Neural crest cell (in vitro differentiated cells): ENCODE measurements around the gene SCGN. TPM values are rescaled to one million over a fixed set of nuclear protein-coding genes. Genes with fewer than 3 reads are reported as not detected.

Source experiments
- DNase-seq: peaks from one replicate; pipeline ENCODE4 v3.0.0; 2021; ENCODE audit warnings: low read depth, mixed read lengths, low spot score
- H3K27ac Mint-ChIP-seq: one replicate; pipeline ENCODE4 v1.8.0; 2021; ENCODE audit warnings: mild to moderate bottlenecking, mixed read lengths; ENCODE audit not compliant: unreplicated experiment
- H3K27me3 Mint-ChIP-seq: 2 replicates; pipeline ENCODE4 v1.8.0; 2021; ENCODE audit warnings: low read depth, mild to moderate bottlenecking, mixed read lengths
- H3K36me3 Mint-ChIP-seq: 2 replicates; pipeline ENCODE4 v1.8.0; 2021; ENCODE audit warnings: low read depth, mild to moderate bottlenecking, mixed read lengths
- H3K4me1 Mint-ChIP-seq: 2 replicates; pipeline ENCODE4 v1.8.0; 2021; ENCODE audit warnings: mixed read lengths
- H3K4me3 Mint-ChIP-seq: one replicate; pipeline ENCODE4 v1.8.0; 2021; ENCODE audit warnings: mild to moderate bottlenecking, mixed read lengths
- H3K9me3 Mint-ChIP-seq: 2 replicates; pipeline ENCODE4 v1.8.0; 2021; ENCODE audit warnings: mixed read lengths
- total RNA-seq: library from RNA; stranded (reverse); gene quantifications from 2 replicates; pipeline ENCODE4 v1.2.1, GENCODE V29; 2021
- TF ChIP-seq, protein P1 (sequence below): fragments of 200-600 bp; sonication (generic); conservative IDR thresholded peaks from 2 replicates; pipeline ENCODE4 v1.5.0; 2021; ENCODE audit warnings: antibody characterized with exemption, mild to moderate bottlenecking

SCGN gene
- total RNA-seq, 1 donor from 2014 or later, result not detected

DNA sequence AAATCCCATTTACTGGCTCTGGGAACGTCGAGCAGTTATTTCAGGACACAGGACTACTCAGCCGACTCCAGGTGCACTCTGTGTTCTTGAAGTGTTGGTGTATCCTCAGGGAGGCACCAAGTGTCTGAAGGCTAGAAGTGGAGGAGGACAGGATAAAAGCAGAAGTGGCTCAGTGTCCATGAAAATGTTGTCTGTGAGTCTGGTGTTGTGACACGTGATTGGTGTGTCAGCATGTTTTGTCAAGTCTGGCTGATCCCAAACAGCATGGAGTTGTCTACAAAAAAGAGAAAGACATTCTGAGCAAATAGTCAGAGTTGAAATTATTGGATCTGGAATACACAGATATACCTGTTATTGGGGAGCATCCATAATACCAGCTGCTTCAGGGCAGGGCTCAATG lies 30.3 kb downstream of the SCGN start:
- H3K4me3 Mint-ChIP-seq, result no peak overlapping the region
- peaks cover 3% of the 10 kb centered on the region for H3K9me3 Mint-ChIP-seq
- no peak for DNase-seq
- H3K4me1 Mint-ChIP-seq, result no peaks in the 10 kb centered on the region
- no peak overlapping the region for H3K27ac Mint-ChIP-seq
- no peaks in the 10 kb centered on the region for H3K36me3 Mint-ChIP-seq
- TF ChIP-seq, protein P1, sequence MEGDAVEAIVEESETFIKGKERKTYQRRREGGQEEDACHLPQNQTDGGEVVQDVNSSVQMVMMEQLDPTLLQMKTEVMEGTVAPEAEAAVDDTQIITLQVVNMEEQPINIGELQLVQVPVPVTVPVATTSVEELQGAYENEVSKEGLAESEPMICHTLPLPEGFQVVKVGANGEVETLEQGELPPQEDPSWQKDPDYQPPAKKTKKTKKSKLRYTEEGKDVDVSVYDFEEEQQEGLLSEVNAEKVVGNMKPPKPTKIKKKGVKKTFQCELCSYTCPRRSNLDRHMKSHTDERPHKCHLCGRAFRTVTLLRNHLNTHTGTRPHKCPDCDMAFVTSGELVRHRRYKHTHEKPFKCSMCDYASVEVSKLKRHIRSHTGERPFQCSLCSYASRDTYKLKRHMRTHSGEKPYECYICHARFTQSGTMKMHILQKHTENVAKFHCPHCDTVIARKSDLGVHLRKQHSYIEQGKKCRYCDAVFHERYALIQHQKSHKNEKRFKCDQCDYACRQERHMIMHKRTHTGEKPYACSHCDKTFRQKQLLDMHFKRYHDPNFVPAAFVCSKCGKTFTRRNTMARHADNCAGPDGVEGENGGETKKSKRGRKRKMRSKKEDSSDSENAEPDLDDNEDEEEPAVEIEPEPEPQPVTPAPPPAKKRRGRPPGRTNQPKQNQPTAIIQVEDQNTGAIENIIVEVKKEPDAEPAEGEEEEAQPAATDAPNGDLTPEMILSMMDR, result no peak
- no peaks in the 10 kb centered on the region for H3K27me3 Mint-ChIP-seq

DNA sequence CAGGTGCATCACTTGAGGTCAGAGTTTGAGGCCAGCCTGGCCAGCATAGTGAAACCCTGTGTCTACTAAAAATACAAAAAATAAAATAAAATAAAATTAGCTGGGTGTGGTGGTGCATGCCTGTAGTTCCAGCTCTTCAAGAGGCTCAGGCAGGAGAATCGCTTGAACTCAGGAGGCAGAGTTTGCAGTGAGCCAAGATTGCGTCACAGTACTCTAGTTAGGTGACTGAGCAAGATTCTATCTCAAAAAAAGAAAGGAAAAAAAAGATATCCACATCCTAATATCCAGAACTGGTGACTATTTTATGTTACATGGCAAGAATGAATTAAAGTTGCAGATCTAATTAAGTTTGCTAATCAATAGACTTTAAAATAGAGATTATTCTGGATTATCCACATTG lies 32.5 kb downstream of the SCGN start:
- TF ChIP-seq, protein P1, result no peak
- no peaks in the 10 kb centered on the region for H3K4me1 Mint-ChIP-seq

DNA sequence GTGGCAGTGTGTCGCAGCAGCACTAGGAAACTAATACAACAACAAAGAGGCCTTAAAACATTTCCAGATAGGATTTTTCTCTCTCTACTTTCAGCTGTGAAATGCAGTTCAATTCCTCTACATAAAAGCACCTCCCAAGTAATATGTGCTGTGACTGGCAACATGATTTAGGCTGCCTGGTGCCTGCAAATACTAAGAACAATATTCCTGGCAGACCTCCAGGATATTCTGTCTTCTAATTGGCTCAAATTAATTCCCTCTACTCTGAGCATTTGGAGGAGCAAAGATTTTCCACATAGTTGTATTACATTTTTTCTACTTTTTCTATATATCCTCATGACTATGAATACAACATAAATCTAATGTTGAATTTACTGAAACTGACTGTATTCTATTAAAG lies 33.2 kb downstream of the SCGN start:
- Mint-ChIP-seq H3K27me3 (no peaks in the 10 kb centered on the region), H3K9me3 (peaks cover 3% of the 10 kb centered on the region), H3K4me1 (no peaks in the 10 kb centered on the region), H3K27ac (no peak overlapping the region), H3K4me3 (no peak overlapping the region), H3K36me3 (no peaks in the 10 kb centered on the region)
- DNase-seq, result no peak
- TF ChIP-seq, protein P1, result no peak

More for the DNA sequence above, 32.5 kb downstream of the SCGN start:
- no peak for DNase-seq
- no peaks in the 10 kb centered on the region for H3K36me3 Mint-ChIP-seq
- peaks cover 3% of the 10 kb centered on the region for H3K9me3 Mint-ChIP-seq
- H3K27ac Mint-ChIP-seq, result no peak overlapping the region
- H3K4me3 Mint-ChIP-seq, result no peak overlapping the region
- no peaks in the 10 kb centered on the region for H3K27me3 Mint-ChIP-seq

DNA sequence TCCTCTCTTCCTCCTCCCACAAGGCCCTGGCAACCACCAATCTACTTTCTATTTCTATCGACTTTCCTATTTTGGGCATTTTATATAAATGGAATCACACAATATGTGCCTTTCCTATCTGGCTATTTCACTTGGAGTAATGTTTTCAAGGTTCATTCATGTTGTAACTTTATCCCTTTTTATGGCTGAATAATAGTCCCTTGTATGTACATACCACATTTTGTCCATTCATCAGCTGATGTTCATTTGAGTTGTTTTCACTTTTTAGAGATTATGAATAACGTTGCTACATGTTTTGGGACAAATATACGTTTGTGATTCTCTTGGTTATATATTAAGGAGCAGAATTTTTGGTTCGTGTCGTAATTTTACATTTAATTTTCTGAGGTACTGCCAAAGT lies 33.9 kb downstream of the SCGN start:
- DNase-seq, result no peak
- Mint-ChIP-seq H3K9me3 (peaks cover 3% of the 10 kb centered on the region), H3K4me3 (no peak overlapping the region), H3K4me1 (no peaks in the 10 kb centered on the region), H3K36me3 (no peaks in the 10 kb centered on the region), H3K27ac (no peak overlapping the region), H3K27me3 (no peaks in the 10 kb centered on the region)
- TF ChIP-seq, protein P1, result no peak

DNA sequence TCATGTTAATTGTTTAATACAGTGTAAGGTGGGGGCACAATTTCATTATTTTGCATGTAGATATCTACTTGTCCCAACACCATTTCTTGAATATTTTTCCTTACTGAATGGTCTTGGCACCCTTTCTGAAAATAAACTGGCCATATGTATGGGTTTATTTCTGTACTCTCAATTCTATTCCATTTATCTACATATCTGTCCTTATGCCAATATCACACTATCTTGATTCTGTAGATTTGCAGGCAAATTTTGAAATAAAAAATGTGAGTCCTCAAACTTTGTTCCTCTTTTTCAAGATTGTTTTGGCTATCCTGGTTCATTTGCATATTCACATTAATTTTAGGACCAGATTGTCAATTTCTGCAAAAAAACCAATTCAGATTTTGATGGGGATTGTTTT lies 34.8 kb downstream of the SCGN start:
- no peak overlapping the region for H3K27ac Mint-ChIP-seq
- H3K4me3 Mint-ChIP-seq, result no peak overlapping the region
- H3K9me3 Mint-ChIP-seq, result peaks cover 3% of the 10 kb centered on the region
- TF ChIP-seq, protein P1, result no peak
- DNase-seq, result no peak
- H3K4me1 Mint-ChIP-seq, result no peaks in the 10 kb centered on the region
- no peaks in the 10 kb centered on the region for H3K36me3 Mint-ChIP-seq
- no peaks in the 10 kb centered on the region for H3K27me3 Mint-ChIP-seq

DNA sequence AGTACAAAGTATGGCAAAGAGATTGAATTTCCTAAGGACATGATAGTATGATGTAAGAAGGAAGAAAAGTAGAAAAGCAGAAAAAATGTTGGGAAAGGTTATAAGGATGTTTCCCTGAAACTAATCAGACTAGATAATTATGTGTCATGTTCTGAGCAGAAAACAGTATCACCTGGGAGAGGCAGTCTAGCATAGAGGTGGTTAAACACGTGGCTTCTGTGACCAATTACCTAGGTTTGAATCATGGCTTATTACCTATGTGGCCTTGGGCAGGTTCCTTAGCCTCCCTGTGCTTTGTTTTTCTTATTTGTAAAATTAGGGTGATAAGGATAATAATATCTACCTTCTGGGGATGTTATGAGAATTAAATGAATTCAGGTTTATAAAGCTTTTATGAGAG lies 38.0 kb downstream of the SCGN start:
- H3K27ac Mint-ChIP-seq, result no peak overlapping the region
- no peaks in the 10 kb centered on the region for H3K4me1 Mint-ChIP-seq
- H3K27me3 Mint-ChIP-seq, result no peaks in the 10 kb centered on the region
- H3K36me3 Mint-ChIP-seq, result no peaks in the 10 kb centered on the region
- DNase-seq, result no peak
- H3K9me3 Mint-ChIP-seq, result peaks cover 3% of the 10 kb centered on the region
- TF ChIP-seq, protein P1, result no peak
- H3K4me3 Mint-ChIP-seq, result no peak overlapping the region
